Activated CD4-positive, alpha-beta T cell treated with anti-CD3 and anti-CD28 coated beads, Interleukin-2, amount 50 U/mL, for 24 hours (primary cell): ENCODE data around the gene NKAIN1.
A peak's percentile ranks its signal among the peaks of the same experiment; 100 is the strongest.
"Not testable (repeated sequence)": the region's sequence is repeated elsewhere in the genome, so short reads cannot be mapped to it uniquely, and the experiment has no call there.

Experiments used
- DNase-seq, 2 donors: peaks; one replicate each; pipeline ENCODE4 v3.0.0-alpha.2; 2020; ENCODE audit warnings: low read depth in 1 of 2, low spot score in 1 of 2

NKAIN1 gene

GRCh38 chr1:31154632-31155215 lies 85.0 kb downstream of the NKAIN1 start:
- DNase-seq = peak; percentile 47 to 52

- DNase-seq = no peak
Measured at GRCh38 chr1:31154000-31154631, 85.6 kb downstream of the NKAIN1 start.

GRCh38 chr1:31153423-31153822 lies 86.3 kb downstream of the NKAIN1 start:
- no peak for DNase-seq

- DNase-seq = no peak
Measured at GRCh38 chr1:31152181-31152795, 87.4 kb downstream of the NKAIN1 start.

GRCh38 chr1:31151402-31151801 lies 88.3 kb downstream of the NKAIN1 start:
- DNase-seq = no peak

- DNase-seq = no peak
Measured at GRCh38 chr1:31148409-31148808, 91.3 kb downstream of the NKAIN1 start.

GRCh38 chr1:31145648-31146047 lies 94.0 kb downstream of the NKAIN1 start:
- no peak for DNase-seq

GRCh38 chr1:31144442-31144841 lies 95.2 kb downstream of the NKAIN1 start:
- no peak for DNase-seq

GRCh38 chr1:31143455-31143854 lies 96.2 kb downstream of the NKAIN1 start:
- DNase-seq = no peak

- DNase-seq = no peak
Measured at GRCh38 chr1:31142406-31142805, 97.3 kb downstream of the NKAIN1 start.

- DNase-seq = no peak
Measured at GRCh38 chr1:31140299-31140698, 99.4 kb downstream of the NKAIN1 start.

- DNase-seq = not testable (repeated sequence)
Measured at GRCh38 chr1:31138797-31139521, 100.7 kb downstream of the NKAIN1 start.

GRCh38 chr1:31137873-31138272 lies 101.8 kb downstream of the NKAIN1 start:
- DNase-seq = not testable (repeated sequence)

- DNase-seq = no peak
Measured at GRCh38 chr1:31135973-31136600, 103.6 kb downstream of the NKAIN1 start.

GRCh38 chr1:31133368-31133767 lies 106.3 kb downstream of the NKAIN1 start:
- DNase-seq = no peak
